GM23338 (cell line): ENCODE results near the gene ASB9. TPM values are rescaled to one million over a fixed set of nuclear protein-coding genes. Genes with fewer than 3 reads are reported as not detected.

Experiments
- ATAC-seq: fragments of 200-7000 bp; cut with Tn5 transposase; 3 replicates; pipeline ENCODE4 v1.9.1; 2020
- DNase-seq: peaks from one replicate; pipeline ENCODE4 v3.0.0-alpha.2; 2015; ENCODE audit warnings: low spot score
- H2AFZ ChIP-seq: fragments of 200-600 bp; sonication (generic); 2 replicates; pipeline ENCODE4 v1.8.0; 2016; ENCODE audit warnings: antibody characterized with exemption, mild to moderate bottlenecking, moderate library complexity
- H3F3A ChIP-seq: fragments of 200-600 bp; sonication (generic); replicated peaks from 2 replicates; pipeline ENCODE4 v1.8.0; 2017; ENCODE audit warnings: antibody characterized with exemption, mixed run types, low read depth
- H3K27ac ChIP-seq: fragments of 200-600 bp; sonication (generic); 2 replicates; pipeline ENCODE4 v1.6.1; 2016; ENCODE audit warnings: low read depth
- H3K27me3 ChIP-seq: fragments of 200-600 bp; sonication (generic); 2 replicates; pipeline ENCODE4 v1.8.0; 2016; ENCODE audit warnings: mild to moderate bottlenecking, mixed run types, moderate library complexity; ENCODE audit not compliant: insufficient read depth
- H3K36me3 ChIP-seq: fragments of 200-600 bp; sonication (generic); 2 replicates; pipeline ENCODE4 v1.8.0; 2016; ENCODE audit warnings: mild to moderate bottlenecking; ENCODE audit not compliant: insufficient read depth
- H3K4me1 ChIP-seq: fragments of 200-600 bp; sonication (generic); 2 replicates; pipeline ENCODE4 v1.8.0; 2016; ENCODE audit warnings: mild to moderate bottlenecking, moderate library complexity; ENCODE audit not compliant: insufficient read depth
- H3K4me2 ChIP-seq: fragments of 200-600 bp; sonication (generic); 2 replicates; pipeline ENCODE4 v1.7.1; 2017; ENCODE audit warnings: mixed run types
- H3K4me3 ChIP-seq: fragments of 200-600 bp; sonication (generic); 2 replicates; pipeline ENCODE4 v1.6.1; 2016; ENCODE audit warnings: mixed run types
- H3K79me2 ChIP-seq: fragments of 200-600 bp; sonication (generic); replicated peaks from 2 replicates; pipeline ENCODE4 v1.8.0; 2017; ENCODE audit warnings: mild to moderate bottlenecking; ENCODE audit not compliant: insufficient read depth
- H3K9me2 ChIP-seq: fragments of 200-600 bp; sonication (generic); 2 replicates; pipeline ENCODE4 v1.8.0; 2017; ENCODE audit not compliant: insufficient read depth
- H4K20me1 ChIP-seq: fragments of 200-600 bp; sonication (generic); replicated peaks from 2 replicates; pipeline ENCODE4 v1.8.0; 2017; ENCODE audit warnings: mild to moderate bottlenecking; ENCODE audit not compliant: insufficient read depth
- H3K27ac Mint-ChIP-seq: 2 replicates; pipeline ENCODE4 v1.8.0; 2020; ENCODE audit warnings: inconsistent platforms, mild to moderate bottlenecking, moderate library complexity, mixed read lengths
- H3K27me3 Mint-ChIP-seq: 3 replicates; pipeline ENCODE4 v1.8.0; 2022; ENCODE audit warnings: low read depth, mild to moderate bottlenecking, moderate library complexity, mixed read lengths, inconsistent platforms; ENCODE audit not compliant: insufficient read depth, poor library complexity
- H3K36me3 Mint-ChIP-seq: 3 replicates; pipeline ENCODE4 v1.8.0; 2021; ENCODE audit warnings: low read depth, mild to moderate bottlenecking, inconsistent platforms, moderate library complexity, mixed read lengths
- H3K4me1 Mint-ChIP-seq: 3 replicates; pipeline ENCODE4 v1.8.0; 2020; ENCODE audit warnings: mild to moderate bottlenecking, inconsistent platforms, mixed read lengths
- H3K4me3 Mint-ChIP-seq: 3 replicates; pipeline ENCODE4 v1.8.0; 2021; ENCODE audit warnings: moderate library complexity, mild to moderate bottlenecking, inconsistent platforms, mixed read lengths
- H3K9me3 Mint-ChIP-seq: 3 replicates; pipeline ENCODE4 v1.8.0; 2020; ENCODE audit warnings: moderate library complexity, mild to moderate bottlenecking, inconsistent platforms, mixed read lengths
- CREB1 ChIP-seq: fragments of 250-450 bp; sonication (Bioruptor Pico); IDR thresholded peaks from 2 replicates; pipeline ENCODE4 v1.5.0; 2020; ENCODE audit warnings: low read depth, mild to moderate bottlenecking, moderate library complexity
- EZH2 ChIP-seq: fragments of 200-600 bp; sonication (generic); IDR thresholded peaks from one replicate; pipeline ENCODE4 v1.8.0; 2017; ENCODE audit warnings: antibody characterized with exemption, mild to moderate bottlenecking, low read depth; ENCODE audit not compliant: unreplicated experiment
- EZH2phosphoT487 ChIP-seq: fragments of 200-600 bp; sonication (generic); IDR thresholded peaks from one replicate; pipeline ENCODE4 v1.8.1; 2018; ENCODE audit warnings: antibody characterized with exemption; ENCODE audit not compliant: unreplicated experiment
- STAT1 ChIP-seq: IDR thresholded peaks from one replicate; pipeline ENCODE4 v1.6.1; 2016; ENCODE audit warnings: antibody characterized with exemption; ENCODE audit not compliant: unreplicated experiment
- ZNF114 ChIP-seq: fragments of 250-450 bp; sonication (Bioruptor Pico); IDR thresholded peaks from 2 replicates; pipeline ENCODE4 v1.5.0; 2020; ENCODE audit warnings: mild to moderate bottlenecking, moderate library complexity
- ZNF462 ChIP-seq: fragments of 250-450 bp; sonication (Bioruptor Pico); IDR thresholded peaks from 2 replicates; pipeline ENCODE4 v1.5.0; 2020; ENCODE audit warnings: mild to moderate bottlenecking, moderate library complexity
- polyA plus RNA-seq: library from polyadenylated mRNA; unstranded; fragments of >200 nt; fragmentation: Nextera tagmentation; extraction: Ambion mirVana; gene quantifications from 2 replicates; pipeline ENCODE4 v1.2.1, GENCODE V29; 2016
- total RNA-seq: library from RNA; depleted of rRNA; stranded (reverse); fragments of >200 nt; shearing (Covaris generic); gene quantifications from 2 replicates; pipeline ENCODE4 v1.2.3, GENCODE V29; 2014
- TF ChIP-seq, protein P1 (sequence below): IDR thresholded peaks from 2 replicates; pipeline ENCODE4 v1.6.1; 2016; ENCODE audit warnings: antibody characterized with exemption
- TF ChIP-seq, protein P2 (sequence below): IDR thresholded peaks from one replicate; pipeline ENCODE4 v1.6.1; 2018; ENCODE audit warnings: antibody characterized with exemption; ENCODE audit not compliant: unreplicated experiment

The ASB9 gene
- total and polyA plus RNA-seq, 2 experiments from 2014 or later, result 0.37 to 0.42 TPM

- no peak for ATAC-seq
- no peaks in the 10 kb centered on the region for H3K9me2 ChIP-seq
- DNase-seq, result no peak
Observed at GRCh38 chrX:15254852-15255251, 15.0 kb downstream of the ASB9 start.

More at GRCh38 chrX:15254852-15255251, 15.0 kb downstream of the ASB9 start:
- H3K4me3 Mint-ChIP-seq, result no peak overlapping the region
- Histone ChIP-seq H3K36me3 (no peaks in the 10 kb centered on the region), H3K79me2 (no peaks in the 10 kb centered on the region), H3F3A (no peaks in the 10 kb centered on the region), H2AFZ (no peak overlapping the region), H3K27me3 (no peaks in the 10 kb centered on the region), H3K4me3 (no peak overlapping the region), H3K4me1 (no peaks in the 10 kb centered on the region), H3K27ac (no peak overlapping the region), H3K4me2 (no peak overlapping the region), H4K20me1 (no peaks in the 10 kb centered on the region)
- H3K4me1 Mint-ChIP-seq, result no peaks in the 10 kb centered on the region
- H3K9me3 Mint-ChIP-seq, result no peaks in the 10 kb centered on the region
- H3K27me3 Mint-ChIP-seq, result no peaks in the 10 kb centered on the region
- no peak for TF ChIP-seq EZH2phosphoT487
- TF ChIP-seq CREB1 (CRISPR knock-in tag), result no peak
- no peak for TF ChIP-seq EZH2
- TF ChIP-seq ZNF462 (CRISPR knock-in tag), result no peak
- TF ChIP-seq, protein P1, sequence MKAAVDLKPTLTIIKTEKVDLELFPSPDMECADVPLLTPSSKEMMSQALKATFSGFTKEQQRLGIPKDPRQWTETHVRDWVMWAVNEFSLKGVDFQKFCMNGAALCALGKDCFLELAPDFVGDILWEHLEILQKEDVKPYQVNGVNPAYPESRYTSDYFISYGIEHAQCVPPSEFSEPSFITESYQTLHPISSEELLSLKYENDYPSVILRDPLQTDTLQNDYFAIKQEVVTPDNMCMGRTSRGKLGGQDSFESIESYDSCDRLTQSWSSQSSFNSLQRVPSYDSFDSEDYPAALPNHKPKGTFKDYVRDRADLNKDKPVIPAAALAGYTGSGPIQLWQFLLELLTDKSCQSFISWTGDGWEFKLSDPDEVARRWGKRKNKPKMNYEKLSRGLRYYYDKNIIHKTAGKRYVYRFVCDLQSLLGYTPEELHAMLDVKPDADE, result no peak
- TF ChIP-seq ZNF114 (CRISPR knock-in tag), result no peak
- TF ChIP-seq STAT1, result no peak
- TF ChIP-seq, protein P2, sequence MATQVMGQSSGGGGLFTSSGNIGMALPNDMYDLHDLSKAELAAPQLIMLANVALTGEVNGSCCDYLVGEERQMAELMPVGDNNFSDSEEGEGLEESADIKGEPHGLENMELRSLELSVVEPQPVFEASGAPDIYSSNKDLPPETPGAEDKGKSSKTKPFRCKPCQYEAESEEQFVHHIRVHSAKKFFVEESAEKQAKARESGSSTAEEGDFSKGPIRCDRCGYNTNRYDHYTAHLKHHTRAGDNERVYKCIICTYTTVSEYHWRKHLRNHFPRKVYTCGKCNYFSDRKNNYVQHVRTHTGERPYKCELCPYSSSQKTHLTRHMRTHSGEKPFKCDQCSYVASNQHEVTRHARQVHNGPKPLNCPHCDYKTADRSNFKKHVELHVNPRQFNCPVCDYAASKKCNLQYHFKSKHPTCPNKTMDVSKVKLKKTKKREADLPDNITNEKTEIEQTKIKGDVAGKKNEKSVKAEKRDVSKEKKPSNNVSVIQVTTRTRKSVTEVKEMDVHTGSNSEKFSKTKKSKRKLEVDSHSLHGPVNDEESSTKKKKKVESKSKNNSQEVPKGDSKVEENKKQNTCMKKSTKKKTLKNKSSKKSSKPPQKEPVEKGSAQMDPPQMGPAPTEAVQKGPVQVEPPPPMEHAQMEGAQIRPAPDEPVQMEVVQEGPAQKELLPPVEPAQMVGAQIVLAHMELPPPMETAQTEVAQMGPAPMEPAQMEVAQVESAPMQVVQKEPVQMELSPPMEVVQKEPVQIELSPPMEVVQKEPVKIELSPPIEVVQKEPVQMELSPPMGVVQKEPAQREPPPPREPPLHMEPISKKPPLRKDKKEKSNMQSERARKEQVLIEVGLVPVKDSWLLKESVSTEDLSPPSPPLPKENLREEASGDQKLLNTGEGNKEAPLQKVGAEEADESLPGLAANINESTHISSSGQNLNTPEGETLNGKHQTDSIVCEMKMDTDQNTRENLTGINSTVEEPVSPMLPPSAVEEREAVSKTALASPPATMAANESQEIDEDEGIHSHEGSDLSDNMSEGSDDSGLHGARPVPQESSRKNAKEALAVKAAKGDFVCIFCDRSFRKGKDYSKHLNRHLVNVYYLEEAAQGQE, result no peak
- no peak overlapping the region for H3K27ac Mint-ChIP-seq
- no peaks in the 10 kb centered on the region for H3K36me3 Mint-ChIP-seq
